NCI-H1048 (cell line): Measurements from ENCODE around the gene KDM5C.
"Not testable (repeated sequence)": the region's sequence is repeated elsewhere in the genome, so short reads cannot be mapped to it uniquely, and the experiment has no call there.

Experiments
- DNase-seq: peaks from one replicate; lab custom pipeline; 2025; lab: John Stamatoyannopoulos, UW

The KDM5C gene

GRCh38 chrX:53190363-53190960 lies 34.5 kb downstream of the KDM5C start:
- DNase-seq: no peak

- DNase-seq: no peak
Measured at GRCh38 chrX:53188763-53189162, 36.2 kb downstream of the KDM5C start.

GRCh38 chrX:53186351-53186750 lies 38.7 kb downstream of the KDM5C start:
- no peak for DNase-seq

- no peak for DNase-seq
Measured at GRCh38 chrX:53184836-53185235, 40.2 kb downstream of the KDM5C start.

- DNase-seq: no peak
Measured at GRCh38 chrX:53171356-53171755, 53.7 kb downstream of the KDM5C start.

- DNase-seq: no peak
Measured at GRCh38 chrX:53166103-53166502, 58.9 kb downstream of the KDM5C start.

- not testable (repeated sequence) for DNase-seq
Measured at GRCh38 chrX:53164566-53164965, 60.4 kb downstream of the KDM5C start.

GRCh38 chrX:53163436-53163835 lies 61.6 kb downstream of the KDM5C start:
- DNase-seq: no peak

GRCh38 chrX:53160297-53160983 lies 64.6 kb downstream of the KDM5C start:
- DNase-seq: no peak

- no peak for DNase-seq
Measured at GRCh38 chrX:53159184-53159583, 65.8 kb downstream of the KDM5C start.

- no peak for DNase-seq
Measured at GRCh38 chrX:53156207-53156596, 68.8 kb downstream of the KDM5C start.

- DNase-seq: no peak
Measured at GRCh38 chrX:53155512-53156206, 69.3 kb downstream of the KDM5C start.

GRCh38 chrX:53153581-53153980 lies 71.4 kb downstream of the KDM5C start:
- no peak for DNase-seq
